Keratinocyte (primary cell): ENCODE results near the gene HRK.

ENCODE experiments used
- CTCF ChIP-seq, 3 experiments: IDR thresholded peaks in 1 of 3; conservative IDR thresholded peaks in 1 of 3; optimal IDR thresholded peaks in 1 of 3; 2 replicates in 2 of 3; 3 replicates in 1 of 3; pipeline versions ENCODE3 to v1.5.1; 2011; ENCODE audit warnings: low read length in 3 of 3, mild to moderate bottlenecking in 3 of 3, moderate library complexity in 2 of 3, control low read depth in 1 of 3, inconsistent platforms in 1 of 3; ENCODE audit not compliant: insufficient read depth in 2 of 3; ENCODE audit errors: extremely low read depth in 1 of 3
- EZH2 ChIP-seq: IDR thresholded peaks from one replicate; pipeline ENCODE4 v1.6.1; 2012; ENCODE audit warnings: inconsistent platforms, mild to moderate bottlenecking, low read length, moderate library complexity

- TF ChIP-seq CTCF (optimal IDR thresholded peaks at IDR 0.05 in 1 of 3, IDR thresholded peaks at IDR 0.05 in 1 of 3, conservative IDR thresholded peaks at IDR 0.05 in 1 of 3; ENCODE audit: extremely low read depth in 1 of 3, insufficient read depth in 2 of 3, low read length in 3 of 3) (no peak), EZH2 (no peak)
These were observed 72.8 kb downstream of the HRK start for GRCh38 chr12:116808113-116809105.
